H1 (cell line): ENCODE results near the gene CELF6. TPM values are rescaled to one million over a fixed set of nuclear protein-coding genes. Genes with fewer than 3 reads are reported as not detected.

ENCODE experiments used
- CTCF ChIA-PET: fragments of 300-600 bp; sonication (Branson Sonifier 250); formaldehyde crosslinking; loops from one replicate; lab custom pipeline; 2021; ENCODE audit not compliant: partially characterized antibody; lab: Charles Lee
- POLR2A ChIA-PET: fragments of 300-600 bp; sonication (Branson Sonifier 250); formaldehyde crosslinking; loops from one replicate; lab custom pipeline; 2021; ENCODE audit warnings: inconsistent platforms; ENCODE audit not compliant: partially characterized antibody; lab: Charles Lee
- DNase-seq, 2 experiments: peaks; one replicate each; pipeline versions ENCODE4 v3.0.0 to v3.0.0-alpha.2; 2010 to 2022; ENCODE audit warnings: low spot score in 2 of 2, low read depth in 1 of 2, mixed read lengths in 1 of 2
- FAIRE-seq: peaks from 2 replicates; lab custom pipeline; 2011; peaks lifted over from hg19 to GRCh38; lab: Jason Lieb, UNC
- H2AFZ ChIP-seq: 2 replicates; pipeline ENCODE4 v1.8.1; 2012; ENCODE audit warnings: low read length, inconsistent platforms
- H2AK5ac ChIP-seq: 2 replicates; pipeline ENCODE4 v1.6.1; 2013; ENCODE audit warnings: low read depth, low read length
- H2BK120ac ChIP-seq: replicated peaks from 2 replicates; pipeline ENCODE3; 2013; ENCODE audit warnings: low read depth, low read length, inconsistent platforms
- H2BK12ac ChIP-seq: 2 replicates; pipeline ENCODE4 v1.6.1; 2013; ENCODE audit warnings: low read depth, low read length
- H2BK15ac ChIP-seq: 2 replicates; pipeline ENCODE4 v1.6.1; 2013; ENCODE audit warnings: low read length
- H2BK20ac ChIP-seq: 2 replicates; pipeline ENCODE4 v1.6.1; 2013; ENCODE audit warnings: low read length
- H2BK5ac ChIP-seq: 2 replicates; pipeline ENCODE4 v1.6.1; 2013; ENCODE audit warnings: low read depth, low read length
- H3K14ac ChIP-seq: 2 replicates; pipeline ENCODE4 v1.6.1; 2013; ENCODE audit warnings: inconsistent platforms; ENCODE audit not compliant: insufficient read length
- H3K18ac ChIP-seq: 2 replicates; pipeline ENCODE4 v1.6.1; 2013; ENCODE audit warnings: low read length; ENCODE audit errors: extremely low read depth
- H3K23ac ChIP-seq: 2 replicates; pipeline ENCODE4 v1.6.1; 2013; ENCODE audit warnings: inconsistent platforms; ENCODE audit not compliant: insufficient read length
- H3K23me2 ChIP-seq: 2 replicates; pipeline ENCODE4 v1.6.1; 2013; ENCODE audit warnings: low read depth, low read length
- H3K27ac ChIP-seq: 2 replicates; pipeline ENCODE4 v1.6.1; 2011; ENCODE audit warnings: low read depth, low read length, inconsistent platforms
- H3K27me3 ChIP-seq, 4 experiments: replicated peaks in 1 of 4; 1 replicate in 1 of 4; 2 replicates in 3 of 4; pipeline versions ENCODE4 v1.6.1 to v1.8.1; 2011 to 2013; ENCODE audit warnings: low read length in 3 of 4, mild to moderate bottlenecking in 3 of 4, inconsistent platforms in 2 of 4, mixed read lengths in 2 of 4, moderate library complexity in 1 of 4; ENCODE audit not compliant: control insufficient read depth in 3 of 4, insufficient read depth in 3 of 4; ENCODE audit errors: extremely low read depth in 1 of 4
- H3K36me3 ChIP-seq, 4 experiments: 2 replicates each; pipeline versions ENCODE4 v1.6.1 to v1.8.1; 2011 to 2013; ENCODE audit warnings: mild to moderate bottlenecking in 4 of 4, low read length in 3 of 4, moderate library complexity in 2 of 4, control low read depth in 1 of 4, inconsistent platforms in 1 of 4; ENCODE audit not compliant: insufficient read depth in 4 of 4, control insufficient read depth in 2 of 4
- H3K4ac ChIP-seq: replicated peaks from 2 replicates; pipeline ENCODE3; 2013; ENCODE audit warnings: low read length, low read depth, mixed read lengths, inconsistent platforms; ENCODE audit not compliant: insufficient read length
- H3K4me1 ChIP-seq, 4 experiments: replicated peaks in 1 of 4; 1 replicate in 1 of 4; 2 replicates in 3 of 4; pipeline versions ENCODE4 v1.6.1 to v1.8.1; 2011 to 2013; ENCODE audit warnings: low read length in 3 of 4, inconsistent platforms in 2 of 4, mixed read lengths in 1 of 4; ENCODE audit not compliant: insufficient read depth in 4 of 4, control insufficient read depth in 3 of 4
- H3K4me2 ChIP-seq, 2 experiments: 2 replicates each; pipeline versions ENCODE4 v1.6.1 to v1.8.1; 2011 to 2013; ENCODE audit warnings: low read depth in 2 of 2, low read length in 2 of 2, control low read depth in 1 of 2, inconsistent platforms in 1 of 2, mild to moderate bottlenecking in 1 of 2; ENCODE audit not compliant: insufficient read depth in 1 of 2
- H3K4me3 ChIP-seq, 4 experiments: fragments of 200-600, 300-600 bp in 1 of 4; sonication (generic), shearing (Covaris generic), sonication (Bioruptor Twin) in 1 of 4; 2 replicates each; pipeline versions ENCODE4 v1.5.1 to v1.8.1; 2011 to 2016; ENCODE audit warnings: low read length in 4 of 4, low read depth in 3 of 4, control low read depth in 2 of 4, inconsistent platforms in 2 of 4, mild to moderate bottlenecking in 2 of 4, mixed read lengths in 1 of 4, moderate library complexity in 1 of 4; ENCODE audit not compliant: insufficient read depth in 2 of 4; ENCODE audit errors: extremely low read depth in 1 of 4
- H3K56ac ChIP-seq: replicated peaks from 2 replicates; pipeline ENCODE3; 2013; ENCODE audit warnings: low read depth, mild to moderate bottlenecking, mixed read lengths, low read length, inconsistent platforms; ENCODE audit not compliant: insufficient read length
- H3K79me1 ChIP-seq: 2 replicates; pipeline ENCODE4 v1.6.1; 2013; ENCODE audit warnings: low read depth, low read length, control low read depth
- H3K79me2 ChIP-seq, 2 experiments: 2 replicates each; pipeline versions ENCODE4 v1.6.1 to v1.8.1; 2012 to 2013; ENCODE audit warnings: low read length in 2 of 2, mild to moderate bottlenecking in 2 of 2, inconsistent platforms in 1 of 2; ENCODE audit not compliant: insufficient read depth in 2 of 2, control insufficient read depth in 1 of 2
- H3K9ac ChIP-seq, 4 experiments: replicated peaks in 1 of 4; 1 replicate in 1 of 4; 2 replicates in 3 of 4; pipeline versions ENCODE4 v1.6.1 to v1.8.1; 2011 to 2013; ENCODE audit warnings: low read depth in 3 of 4, low read length in 3 of 4, control low read depth in 2 of 4, mild to moderate bottlenecking in 2 of 4, moderate library complexity in 2 of 4, inconsistent platforms in 1 of 4; ENCODE audit errors: extremely low read depth in 1 of 4
- H3K9me3 ChIP-seq, 2 experiments: 2 replicates each; pipeline versions ENCODE4 v1.6.1 to v1.8.1; 2012 to 2013; ENCODE audit warnings: mild to moderate bottlenecking in 2 of 2, moderate library complexity in 2 of 2, control low read depth in 1 of 2, inconsistent platforms in 1 of 2, low read depth in 1 of 2, low read length in 1 of 2, mixed read lengths in 1 of 2; ENCODE audit not compliant: insufficient read depth in 2 of 2
- H4K20me1 ChIP-seq, 2 experiments: replicated peaks in 1 of 2; 2 replicates each; pipeline versions ENCODE3 to v1.8.1; 2011 to 2013; ENCODE audit warnings: inconsistent platforms in 2 of 2, low read length in 2 of 2, mild to moderate bottlenecking in 1 of 2; ENCODE audit not compliant: insufficient read depth in 2 of 2, control insufficient read depth in 1 of 2
- H4K5ac ChIP-seq: 2 replicates; pipeline ENCODE4 v1.6.1; 2013; ENCODE audit warnings: low read length, low read depth, mixed read lengths, inconsistent platforms; ENCODE audit not compliant: insufficient read length
- H4K8ac ChIP-seq: 2 replicates; pipeline ENCODE4 v1.8.0; 2013; ENCODE audit warnings: mild to moderate bottlenecking, moderate library complexity, low read length, inconsistent platforms; ENCODE audit not compliant: insufficient read depth; ENCODE audit errors: extremely low read depth
- H4K91ac ChIP-seq: replicated peaks from 2 replicates; pipeline ENCODE3; 2013; ENCODE audit warnings: low read length, mixed read lengths, inconsistent platforms; ENCODE audit not compliant: insufficient read length
- ATF2 ChIP-seq: IDR thresholded peaks from 2 replicates; pipeline ENCODE4 v1.6.1; 2012; ENCODE audit warnings: low read length, inconsistent platforms
- CREB1 ChIP-seq: IDR thresholded peaks from 2 replicates; pipeline ENCODE4 v1.6.1; 2012; ENCODE audit warnings: inconsistent platforms
- EZH2 ChIP-seq: fragments of 200-600 bp; sonication (generic); IDR thresholded peaks from 2 replicates; pipeline ENCODE4 v1.7.1; 2012; ENCODE audit warnings: low read depth, mild to moderate bottlenecking, moderate library complexity, low read length, inconsistent platforms; ENCODE audit not compliant: severe bottlenecking
- KDM1A ChIP-seq: fragments of 200-600, 300-600 bp; sonication (generic); IDR thresholded peaks from 2 replicates; pipeline ENCODE4 v1.7.1; 2016; ENCODE audit warnings: mild to moderate bottlenecking, low read length, borderline replicate concordance
- SIN3A ChIP-seq, 2 experiments: IDR thresholded peaks in 1 of 2; conservative IDR thresholded peaks in 1 of 2; 2 replicates each; pipeline ENCODE4 v1.6.1; 2011 to 2012; ENCODE audit warnings: low read length in 2 of 2, improper control_type of control experiment in 1 of 2, low read depth in 1 of 2, mild to moderate bottlenecking in 1 of 2
- SP4 ChIP-seq: IDR thresholded peaks from 2 replicates; pipeline ENCODE4 v1.6.1; 2012; ENCODE audit warnings: low read length, inconsistent platforms
- WGBS, 2 experiments: shearing (Covaris generic) in 1 of 2; methylation state at CpG; one replicate each; pipeline versions ENCODE4 v1.1.6 to v1.1.7; 2013 to 2015; ENCODE audit warnings: low lambda C conversion rate in 2 of 2, mixed read lengths in 2 of 2, inconsistent platforms in 1 of 2, low coverage in 1 of 2, missing lambda C conversion rate in 1 of 2; ENCODE audit not compliant: insufficient replicate concordance in 2 of 2, insufficient coverage in 1 of 2, insufficient read length in 1 of 2; ENCODE audit errors: extremely low coverage in 1 of 2, missing lambda C conversion rate in 1 of 2; 5-methylcytosine and 5-hydroxymethylcytosine counted together
- polyA plus RNA-seq, 7 experiments: library from polyadenylated mRNA; depleted of rRNA in 3 of 7; stranded (reverse) in 5 of 7; unstranded in 2 of 7; fragments of >200 nt in 5 of 7; fragments of 200-250 nt in 2 of 7; gene quantifications; 1 replicate in 5 of 7; 2 replicates in 1 of 7; 4 replicates in 1 of 7; pipeline versions ENCODE4 v1.2.1 to v1.2.3, GENCODE V29; 2011 to 2013; ENCODE audit warnings: missing spikeins in 2 of 7, mixed read lengths in 2 of 7
- total RNA-seq: library from RNA; stranded (reverse); fragmentation: NEBNext Ultra II Directional; extraction: Animal tissue kit (Norgen Biotek cat#: 25700); gene quantifications from 2 replicates; pipeline ENCODE4 v1.2.1, GENCODE V29; 2021

CELF6 gene
- total and polyA plus RNA-seq, 2 of the 8 experiments (the other 6 are each of a cell fraction or from before 2014, with no cell fraction given): 0.09 to 0.19 TPM

- H2AFZ ChIP-seq: no peak overlapping the region
- no peak for TF ChIP-seq SIN3A (conservative IDR thresholded peaks at IDR 0.05 in 1 of 2, IDR thresholded peaks at IDR 0.05 in 1 of 2; ENCODE audit: low read depth in 1 of 2, low read length in 2 of 2)
- no peak for TF ChIP-seq ATF2
- TF ChIP-seq KDM1A: no peak
- no peak for TF ChIP-seq CREB1
- no peak for TF ChIP-seq SP4
- TF ChIP-seq EZH2: no peak
- TF ChIP-seq, all 59 proteins: peak for 0
- CTCF ChIA-PET: interaction anchor here (2.1 kb wide), 1 partner anchor 8 kb away, joined by 6 read pairs; no protein-coding TSS in a partner anchor
- Histone ChIP-seq H3K79me2 (no peaks in the 10 kb centered on the region), H4K5ac (no peak overlapping the region), H3K4me1 (no peaks in the 10 kb centered on the region), H3K4ac (no peak overlapping the region), H3K79me1 (no peaks in the 10 kb centered on the region), H2BK120ac (no peak overlapping the region), H4K8ac (no peak overlapping the region), H2BK12ac (0 out of 2 replicates have a peak overlapping the region, but pooled peaks have one; percentile 12), H3K27me3 (peaks cover 0 to 3% (median 0%) of the 10 kb centered on the region in 4 experiments; a peak in 2 of 7 replicates), H2BK20ac (no peak overlapping the region), H3K36me3 (no peaks in the 10 kb centered on the region), H3K18ac (no peak overlapping the region), H4K20me1 (no peaks in the 10 kb centered on the region), H2BK15ac (no peak overlapping the region), H3K9me3 (no peaks in the 10 kb centered on the region), H3K56ac (no peak overlapping the region), H2BK5ac (no peak overlapping the region), H3K4me3 (no peak overlapping the region), H3K27ac (no peak overlapping the region), H4K91ac (no peak overlapping the region), H3K4me2 (no peak overlapping the region), H3K14ac (no peak overlapping the region), H3K23ac (no peak overlapping the region), H2AK5ac (no peak overlapping the region), H3K23me2 (no peaks in the 10 kb centered on the region), H3K9ac (no peak overlapping the region)
- 83% methylated on average over 3 of the region's 3 CpGs; no CpG with 5 or more reads in 1 of the 2 experiments for WGBS, 2 experiments
- FAIRE-seq (no peak), DNase-seq (no peak)
- POLR2A ChIA-PET: interaction anchor here (1.3 kb wide), 1 partner anchor 51 kb away, joined by 4 read pairs; no protein-coding TSS in a partner anchor
Observed at GRCh38 chr15:72281713-72282112, 38.2 kb downstream of the CELF6 start.
